IPS-15b (cell line): ENCODE results near the gene NDUFAF2.
"Not testable (repeated sequence)": the region's sequence is repeated elsewhere in the genome, so short reads cannot be mapped to it uniquely, and the experiment has no call there.

Source experiments
- H3K27me3 ChIP-seq: one replicate; pipeline ENCODE4 v1.6.1; 2013; ENCODE audit warnings: low read length; ENCODE audit not compliant: control insufficient read depth, insufficient read depth
- H3K36me3 ChIP-seq: one replicate; pipeline ENCODE4 v1.6.1; 2013; ENCODE audit warnings: low read length; ENCODE audit not compliant: control insufficient read depth, insufficient read depth
- H3K4me1 ChIP-seq: one replicate; pipeline ENCODE4 v1.6.1; 2013; ENCODE audit warnings: mild to moderate bottlenecking, low read length; ENCODE audit not compliant: control insufficient read depth, insufficient read depth
- H3K4me3 ChIP-seq: one replicate; pipeline ENCODE4 v1.5.1; 2013; ENCODE audit warnings: low read depth, low read length
- H3K9ac ChIP-seq: one replicate; pipeline ENCODE4 v1.6.1; 2013; ENCODE audit warnings: low read depth, mild to moderate bottlenecking, low read length
- H3K9me3 ChIP-seq: one replicate; pipeline ENCODE4 v1.6.1; 2013; ENCODE audit warnings: mild to moderate bottlenecking, low read length; ENCODE audit not compliant: control insufficient read depth, insufficient read depth

NDUFAF2 gene

GRCh38 chr5:60958712-60959111, 13.7 kb downstream of the NDUFAF2 start:
- Histone ChIP-seq H3K9me3 (no peaks in the 10 kb centered on the region), H3K4me3 (no peak overlapping the region), H3K4me1 (no peaks in the 10 kb centered on the region), H3K27me3 (no peaks in the 10 kb centered on the region), H3K9ac (no peak overlapping the region), H3K36me3 (no peaks in the 10 kb centered on the region)

- Histone ChIP-seq H3K4me3 (no peak overlapping the region), H3K27me3 (no peaks in the 10 kb centered on the region), H3K36me3 (no peaks in the 10 kb centered on the region), H3K9me3 (no peaks in the 10 kb centered on the region), H3K4me1 (no peaks in the 10 kb centered on the region), H3K9ac (no peak overlapping the region)
These were observed 14.2 kb downstream of the NDUFAF2 start for GRCh38 chr5:60959156-60959555.

- no peaks in the 10 kb centered on the region for H3K9me3 ChIP-seq
- H3K4me1 ChIP-seq: no peaks in the 10 kb centered on the region
- no peak overlapping the region for H3K9ac ChIP-seq
- H3K27me3 ChIP-seq: no peaks in the 10 kb centered on the region
- H3K4me3 ChIP-seq: no peak overlapping the region
- no peaks in the 10 kb centered on the region for H3K36me3 ChIP-seq
These were observed 15.6 kb downstream of the NDUFAF2 start for GRCh38 chr5:60960591-60960990.

- no peak overlapping the region for H3K4me3 ChIP-seq
- H3K4me1 ChIP-seq: no peaks in the 10 kb centered on the region
- no peaks in the 10 kb centered on the region for H3K27me3 ChIP-seq
- no peaks in the 10 kb centered on the region for H3K9me3 ChIP-seq
- H3K9ac ChIP-seq: no peak overlapping the region
- H3K36me3 ChIP-seq: no peaks in the 10 kb centered on the region
These were observed 16.7 kb downstream of the NDUFAF2 start for GRCh38 chr5:60961685-60962084.

- Histone ChIP-seq H3K4me3 (no peak overlapping the region), H3K27me3 (no peaks in the 10 kb centered on the region), H3K36me3 (no peaks in the 10 kb centered on the region), H3K9ac (no peak overlapping the region), H3K9me3 (no peaks in the 10 kb centered on the region), H3K4me1 (no peaks in the 10 kb centered on the region)
These were observed 27.2 kb downstream of the NDUFAF2 start for GRCh38 chr5:60972231-60972630.

- no peak overlapping the region for H3K4me3 ChIP-seq
- no peak overlapping the region for H3K9ac ChIP-seq
- no peaks in the 10 kb centered on the region for H3K27me3 ChIP-seq
- H3K4me1 ChIP-seq: no peaks in the 10 kb centered on the region
- H3K36me3 ChIP-seq: no peaks in the 10 kb centered on the region
- H3K9me3 ChIP-seq: no peaks in the 10 kb centered on the region
These were observed 33.1 kb downstream of the NDUFAF2 start for GRCh38 chr5:60977956-60978737.

GRCh38 chr5:60978968-60979367, 34.0 kb downstream of the NDUFAF2 start:
- no peak overlapping the region for H3K4me3 ChIP-seq
- no peaks in the 10 kb centered on the region for H3K36me3 ChIP-seq
- H3K27me3 ChIP-seq: no peaks in the 10 kb centered on the region
- H3K9me3 ChIP-seq: no peaks in the 10 kb centered on the region
- H3K9ac ChIP-seq: no peak overlapping the region
- H3K4me1 ChIP-seq: no peaks in the 10 kb centered on the region

GRCh38 chr5:60980511-60980910, 35.5 kb downstream of the NDUFAF2 start:
- Histone ChIP-seq H3K4me3 (no peak overlapping the region), H3K9me3 (no peaks in the 10 kb centered on the region), H3K9ac (no peak overlapping the region), H3K4me1 (no peaks in the 10 kb centered on the region), H3K27me3 (no peaks in the 10 kb centered on the region), H3K36me3 (no peaks in the 10 kb centered on the region)

GRCh38 chr5:60982127-60982526, 37.1 kb downstream of the NDUFAF2 start:
- not testable (repeated sequence) for H3K4me1 ChIP-seq, H3K9me3 ChIP-seq, H3K27me3 ChIP-seq, H3K36me3 ChIP-seq, H3K9ac ChIP-seq, H3K4me3 ChIP-seq

GRCh38 chr5:60989790-60990189, 44.8 kb downstream of the NDUFAF2 start:
- Histone ChIP-seq H3K4me1 (no peaks in the 10 kb centered on the region), H3K36me3 (peaks cover 7% of the 10 kb centered on the region), H3K9ac (no peak overlapping the region), H3K27me3 (no peaks in the 10 kb centered on the region), H3K9me3 (no peaks in the 10 kb centered on the region), H3K4me3 (no peak overlapping the region)

GRCh38 chr5:60992871-60993270, 47.9 kb downstream of the NDUFAF2 start:
- Histone ChIP-seq H3K4me1 (no peaks in the 10 kb centered on the region), H3K9ac (no peak overlapping the region), H3K36me3 (peaks cover 7% of the 10 kb centered on the region), H3K27me3 (no peaks in the 10 kb centered on the region), H3K9me3 (no peaks in the 10 kb centered on the region), H3K4me3 (no peak overlapping the region)

- H3K9me3 ChIP-seq: no peaks in the 10 kb centered on the region
- no peak overlapping the region for H3K4me3 ChIP-seq
- H3K4me1 ChIP-seq: no peaks in the 10 kb centered on the region
- no peak overlapping the region for H3K9ac ChIP-seq
- H3K27me3 ChIP-seq: no peaks in the 10 kb centered on the region
- H3K36me3 ChIP-seq: peaks cover 7% of the 10 kb centered on the region
These were observed 48.4 kb downstream of the NDUFAF2 start for GRCh38 chr5:60993425-60993824.
